Measurements from ENCODE around the gene P2RY11.

The P2RY11 gene

GRCh38 chr19:10106100-10106936 is 5.2 kb upstream of the P2RY11 start, which contains the start of gene PPAN:
PPAN (plus strand) TSS chr19:10106362; CDS start chr19:10106395, 33 bp downstream.
- TF ChIP-seq, protein P1, sequence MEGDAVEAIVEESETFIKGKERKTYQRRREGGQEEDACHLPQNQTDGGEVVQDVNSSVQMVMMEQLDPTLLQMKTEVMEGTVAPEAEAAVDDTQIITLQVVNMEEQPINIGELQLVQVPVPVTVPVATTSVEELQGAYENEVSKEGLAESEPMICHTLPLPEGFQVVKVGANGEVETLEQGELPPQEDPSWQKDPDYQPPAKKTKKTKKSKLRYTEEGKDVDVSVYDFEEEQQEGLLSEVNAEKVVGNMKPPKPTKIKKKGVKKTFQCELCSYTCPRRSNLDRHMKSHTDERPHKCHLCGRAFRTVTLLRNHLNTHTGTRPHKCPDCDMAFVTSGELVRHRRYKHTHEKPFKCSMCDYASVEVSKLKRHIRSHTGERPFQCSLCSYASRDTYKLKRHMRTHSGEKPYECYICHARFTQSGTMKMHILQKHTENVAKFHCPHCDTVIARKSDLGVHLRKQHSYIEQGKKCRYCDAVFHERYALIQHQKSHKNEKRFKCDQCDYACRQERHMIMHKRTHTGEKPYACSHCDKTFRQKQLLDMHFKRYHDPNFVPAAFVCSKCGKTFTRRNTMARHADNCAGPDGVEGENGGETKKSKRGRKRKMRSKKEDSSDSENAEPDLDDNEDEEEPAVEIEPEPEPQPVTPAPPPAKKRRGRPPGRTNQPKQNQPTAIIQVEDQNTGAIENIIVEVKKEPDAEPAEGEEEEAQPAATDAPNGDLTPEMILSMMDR (IDR thresholded peaks at IDR 0.05), result no peak

- TF ChIP-seq, protein P1 (IDR thresholded peaks at IDR 0.05), result no peak
Observed at GRCh38 chr19:10107254-10107653, 4.2 kb upstream of the P2RY11 start.

DNA sequence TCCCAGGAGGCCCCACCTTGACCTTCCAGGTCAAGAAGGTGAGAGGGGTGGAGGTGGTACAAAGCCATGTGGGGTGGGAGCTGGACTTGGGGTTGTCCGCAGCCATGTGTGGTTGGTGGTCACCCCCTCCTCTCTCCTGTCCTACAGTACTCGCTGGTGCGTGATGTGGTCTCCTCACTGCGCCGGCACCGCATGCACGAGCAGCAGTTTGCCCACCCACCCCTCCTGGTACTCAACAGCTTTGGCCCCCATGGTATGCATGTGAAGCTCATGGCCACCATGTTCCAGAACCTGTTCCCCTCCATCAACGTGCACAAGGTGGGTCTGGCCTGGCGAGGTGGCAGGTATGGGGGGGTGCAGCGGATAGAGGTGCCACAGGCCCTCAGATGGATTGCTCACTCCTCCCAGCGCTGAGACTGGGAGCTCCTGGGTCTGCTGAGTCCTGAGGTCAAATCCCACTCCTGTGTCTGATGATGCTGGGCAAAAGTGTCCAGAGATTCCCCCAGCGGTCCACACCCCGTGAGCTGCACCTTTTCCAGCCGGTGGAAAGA is 3.6 kb upstream of the P2RY11 start:
- TF ChIP-seq, protein P1 (IDR thresholded peaks at IDR 0.05), result no peak

GRCh38 chr19:10109528-10109927 is 2.0 kb upstream of the P2RY11 start:
- TF ChIP-seq, protein P1 (IDR thresholded peaks at IDR 0.05), result no peak

DNA sequence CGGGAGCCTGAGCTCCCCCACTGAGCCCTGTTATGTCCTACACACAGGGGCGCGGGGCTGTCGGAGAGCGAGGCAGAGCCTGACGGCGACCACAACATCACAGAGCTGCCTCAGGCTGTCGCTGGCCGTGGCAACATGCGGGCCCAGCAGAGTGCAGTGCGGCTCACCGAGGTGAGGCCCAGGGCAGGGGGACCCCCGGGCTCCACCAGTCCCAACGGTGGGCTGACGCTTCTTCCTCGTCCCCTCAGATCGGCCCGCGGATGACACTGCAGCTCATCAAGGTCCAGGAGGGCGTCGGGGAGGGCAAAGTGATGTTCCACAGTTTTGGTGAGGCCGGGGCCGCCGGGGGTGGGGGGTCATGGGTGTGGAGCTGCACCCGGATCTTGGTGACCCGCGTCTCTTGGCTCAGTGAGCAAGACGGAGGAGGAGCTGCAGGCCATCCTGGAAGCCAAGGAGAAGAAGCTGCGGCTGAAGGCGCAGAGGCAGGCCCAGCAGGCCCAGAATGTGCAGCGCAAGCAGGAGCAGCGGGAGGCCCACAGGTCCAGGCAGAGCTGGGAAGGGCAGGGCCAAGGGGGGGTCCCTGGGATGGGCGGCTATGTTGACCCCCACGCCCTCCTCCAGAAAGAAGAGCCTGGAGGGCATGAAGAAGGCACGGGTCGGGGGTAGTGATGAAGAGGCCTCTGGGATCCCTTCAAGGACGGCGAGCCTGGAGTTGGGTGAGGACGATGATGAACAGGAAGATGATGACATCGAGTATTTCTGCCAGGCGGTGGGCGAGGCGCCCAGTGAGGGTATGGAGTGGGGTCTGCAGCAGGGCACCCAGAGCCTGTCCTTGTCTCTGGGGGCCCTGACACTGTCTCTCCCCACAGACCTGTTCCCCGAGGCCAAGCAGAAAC is 1.2 kb upstream of the P2RY11 start:
- TF ChIP-seq, protein P1 (IDR thresholded peaks at IDR 0.05), result no peak

- TF ChIP-seq, protein P1 (IDR thresholded peaks at IDR 0.05), result no peak
Observed at GRCh38 chr19:10110972-10111317, 548 bp upstream of the P2RY11 start.

DNA sequence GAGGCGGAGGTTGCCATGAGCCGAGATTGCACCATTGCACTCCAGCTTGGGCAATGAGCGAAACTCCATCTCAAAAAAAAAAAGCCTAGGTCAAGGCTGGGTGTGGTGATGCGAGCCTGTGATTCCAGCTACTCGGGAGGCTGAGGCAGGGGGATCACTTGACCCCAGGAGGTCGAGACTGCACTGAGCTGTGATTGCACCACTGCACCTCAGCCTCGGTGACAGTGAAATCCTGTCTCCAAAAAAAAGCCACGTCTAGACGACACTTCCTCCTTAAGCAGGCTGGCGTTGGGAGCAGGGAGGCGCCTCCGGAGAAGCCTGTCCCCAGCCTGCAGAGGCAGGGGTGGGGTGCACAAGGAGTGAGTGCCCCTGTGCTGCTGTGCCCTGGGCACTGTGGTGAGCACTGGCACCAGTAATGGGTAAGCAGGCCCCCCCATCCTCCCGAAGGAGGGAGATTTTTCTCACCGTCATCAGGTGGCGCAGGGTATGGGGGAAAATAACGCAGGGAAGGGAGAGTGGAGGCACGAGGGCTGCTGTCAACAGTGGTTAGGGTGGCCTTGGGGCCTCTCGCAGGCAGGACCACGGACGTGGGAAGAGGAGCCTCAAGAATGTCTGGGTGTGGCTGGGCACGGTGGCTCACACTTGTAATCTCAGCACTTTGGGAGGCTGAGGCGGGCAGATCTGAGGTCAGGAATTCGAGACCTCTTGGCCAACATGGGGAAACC is 706 bp downstream of the P2RY11 start:
- TF ChIP-seq, protein P1 (IDR thresholded peaks at IDR 0.05), result no peak
